GM12875 (cell line): Measurements from ENCODE around the gene FLRT3.

ENCODE experiments used
- H3K4me3 ChIP-seq: one replicate; pipeline ENCODE4 v1.5.1; 2011; ENCODE audit warnings: low read depth, low read length, control low read depth
- TF ChIP-seq, protein P1 (sequence below): IDR thresholded peaks from 2 replicates; pipeline ENCODE4 v1.5.1; 2011; ENCODE audit warnings: low read depth, mild to moderate bottlenecking, control low read depth, inconsistent platforms, low read length, moderate library complexity, borderline replicate concordance; ENCODE audit not compliant: insufficient read depth

Gene FLRT3

DNA sequence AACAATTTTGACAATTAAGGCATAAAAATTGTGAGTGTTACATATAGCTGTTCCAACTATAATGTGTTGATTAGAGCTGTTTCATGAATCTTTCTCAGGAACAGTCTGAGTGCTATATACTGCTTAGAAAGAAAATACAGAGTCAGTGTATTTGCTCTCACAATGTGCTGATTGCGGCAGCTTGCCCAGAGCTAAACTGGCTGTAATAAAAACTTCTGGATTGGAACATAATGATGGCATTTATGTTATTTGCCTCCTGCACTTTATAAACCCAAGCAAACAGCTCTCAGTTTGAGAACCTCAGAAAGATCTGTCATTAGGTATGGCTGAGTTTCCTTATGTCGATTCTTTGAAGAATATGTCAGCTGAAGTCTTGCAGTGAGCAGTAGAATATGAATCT, 29.5 kb downstream of the FLRT3 start:
- TF ChIP-seq, protein P1, sequence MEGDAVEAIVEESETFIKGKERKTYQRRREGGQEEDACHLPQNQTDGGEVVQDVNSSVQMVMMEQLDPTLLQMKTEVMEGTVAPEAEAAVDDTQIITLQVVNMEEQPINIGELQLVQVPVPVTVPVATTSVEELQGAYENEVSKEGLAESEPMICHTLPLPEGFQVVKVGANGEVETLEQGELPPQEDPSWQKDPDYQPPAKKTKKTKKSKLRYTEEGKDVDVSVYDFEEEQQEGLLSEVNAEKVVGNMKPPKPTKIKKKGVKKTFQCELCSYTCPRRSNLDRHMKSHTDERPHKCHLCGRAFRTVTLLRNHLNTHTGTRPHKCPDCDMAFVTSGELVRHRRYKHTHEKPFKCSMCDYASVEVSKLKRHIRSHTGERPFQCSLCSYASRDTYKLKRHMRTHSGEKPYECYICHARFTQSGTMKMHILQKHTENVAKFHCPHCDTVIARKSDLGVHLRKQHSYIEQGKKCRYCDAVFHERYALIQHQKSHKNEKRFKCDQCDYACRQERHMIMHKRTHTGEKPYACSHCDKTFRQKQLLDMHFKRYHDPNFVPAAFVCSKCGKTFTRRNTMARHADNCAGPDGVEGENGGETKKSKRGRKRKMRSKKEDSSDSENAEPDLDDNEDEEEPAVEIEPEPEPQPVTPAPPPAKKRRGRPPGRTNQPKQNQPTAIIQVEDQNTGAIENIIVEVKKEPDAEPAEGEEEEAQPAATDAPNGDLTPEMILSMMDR = no peak
- no peak overlapping the region for H3K4me3 ChIP-seq

DNA sequence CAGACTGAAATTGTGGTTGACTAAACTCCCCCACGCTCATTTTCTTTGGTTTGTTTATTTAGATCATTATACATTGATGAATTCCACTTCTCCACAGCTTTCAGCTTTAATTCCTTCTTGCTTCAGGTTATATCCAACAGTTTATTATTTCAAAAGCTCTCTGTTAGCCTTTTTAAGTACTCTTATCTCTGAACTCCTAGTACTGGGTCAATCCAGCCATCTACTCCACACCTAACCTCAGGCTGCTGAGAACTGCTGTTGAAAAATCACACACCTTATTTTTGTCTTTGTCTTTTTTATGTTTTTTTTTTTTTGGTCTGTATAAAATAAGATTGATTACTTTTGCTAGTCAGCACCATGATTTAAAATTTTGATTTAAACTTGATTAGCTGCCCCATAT, 32.9 kb downstream of the FLRT3 start:
- TF ChIP-seq, protein P1 = no peak
- H3K4me3 ChIP-seq = no peak overlapping the region

DNA sequence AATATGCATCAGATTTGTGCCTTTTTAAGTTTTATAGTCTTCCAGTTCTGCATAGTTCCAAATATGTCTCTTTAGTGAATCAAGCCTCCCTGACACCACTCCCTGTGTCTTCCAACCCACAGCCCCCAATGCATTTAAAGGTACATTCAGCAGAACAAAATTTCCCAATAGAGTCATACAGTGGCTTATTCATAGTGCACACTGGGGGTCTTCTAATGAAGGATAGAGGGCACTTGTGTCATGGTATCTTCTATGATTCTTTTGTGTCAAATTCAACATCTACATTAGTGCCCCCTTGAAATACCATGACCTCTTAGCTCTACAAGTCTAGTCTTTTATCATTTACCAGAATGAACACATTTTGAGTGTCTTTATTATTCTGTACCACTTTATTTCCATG, 33.8 kb downstream of the FLRT3 start:
- TF ChIP-seq, protein P1 = no peak
- H3K4me3 ChIP-seq = no peak overlapping the region

DNA sequence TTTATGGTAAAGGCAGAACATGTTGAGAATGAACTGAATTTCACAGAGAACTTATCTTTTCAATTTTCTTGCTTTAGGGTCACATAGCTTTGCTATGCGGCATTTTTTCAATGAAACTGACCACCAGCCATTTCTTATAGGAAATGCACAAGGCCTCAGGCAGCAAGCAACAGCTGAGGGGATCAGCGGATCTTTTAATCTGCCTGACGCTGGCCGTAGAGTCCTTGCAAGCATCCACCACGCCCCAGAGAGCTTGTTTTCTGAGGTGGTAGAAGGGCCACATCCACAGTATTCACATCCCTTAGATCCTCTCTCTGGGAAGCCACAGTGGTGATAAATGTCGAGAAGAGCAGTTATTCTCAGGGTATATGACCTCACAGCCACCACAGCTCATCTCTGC, 34.3 kb downstream of the FLRT3 start:
- no peak overlapping the region for H3K4me3 ChIP-seq
- TF ChIP-seq, protein P1 = no peak

DNA sequence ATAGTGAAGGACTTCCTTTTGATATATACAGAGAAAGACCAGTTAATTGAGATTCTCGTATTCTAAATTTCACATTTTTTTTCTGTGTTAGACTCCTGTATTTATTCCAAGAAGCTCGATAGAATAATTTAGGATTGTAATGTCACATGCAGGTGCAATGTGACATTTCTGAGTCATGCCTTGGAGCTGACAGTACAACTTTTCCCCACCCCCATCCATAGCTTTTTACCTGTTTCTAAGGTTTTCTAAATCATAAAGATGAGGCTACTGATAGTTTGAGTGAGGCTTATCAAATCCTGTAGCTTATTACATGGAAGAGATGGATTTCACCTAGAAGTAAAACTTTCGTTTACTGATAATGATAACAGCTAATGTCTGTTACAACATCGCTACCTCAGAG, 37.6 kb downstream of the FLRT3 start:
- TF ChIP-seq, protein P1 = no peak
- no peak overlapping the region for H3K4me3 ChIP-seq

DNA sequence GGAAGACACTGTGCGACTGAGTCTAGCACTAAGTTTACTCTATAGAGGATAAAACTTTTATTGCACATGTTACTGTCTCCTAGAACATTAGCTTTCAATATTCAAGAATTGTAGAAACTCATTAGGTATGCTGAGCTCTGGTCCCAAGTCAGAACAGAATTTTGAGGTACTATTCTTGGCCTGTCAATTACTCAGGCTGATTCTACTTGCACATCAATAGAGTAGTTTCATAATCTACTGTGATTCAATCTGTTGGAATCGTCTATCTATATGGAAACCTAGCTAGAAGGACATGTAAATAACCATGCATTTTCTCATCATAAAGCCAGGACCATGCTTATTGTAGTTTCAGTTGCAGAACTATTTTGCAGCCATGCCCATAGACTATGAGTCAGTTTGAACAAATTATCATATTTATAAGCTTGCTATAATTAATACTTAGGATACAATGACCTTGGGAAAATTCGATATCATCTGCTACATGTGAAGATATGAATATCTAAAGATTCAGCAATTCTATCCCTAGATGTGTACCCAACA, 41.6 kb downstream of the FLRT3 start:
- TF ChIP-seq, protein P1 = no peak
- H3K4me3 ChIP-seq = no peak overlapping the region

DNA sequence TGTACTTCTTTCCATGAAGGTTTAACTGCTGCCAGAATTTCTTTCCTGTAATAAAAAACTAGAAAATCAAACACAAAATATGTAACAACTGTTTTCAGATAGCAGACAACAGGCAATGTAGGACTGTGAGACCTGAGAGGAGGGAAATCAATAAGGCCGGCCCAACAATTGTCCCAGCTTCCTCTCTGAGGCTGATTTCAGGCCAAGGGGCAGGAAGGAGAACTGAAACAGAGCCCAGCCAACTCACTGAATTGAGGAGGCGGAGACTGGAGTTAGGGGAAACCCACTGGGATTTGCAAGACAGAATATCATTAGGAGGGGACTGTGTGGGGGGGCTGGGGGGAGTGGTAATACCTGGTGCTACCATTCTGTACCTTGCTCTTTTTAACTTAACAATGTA, 42.2 kb downstream of the FLRT3 start:
- TF ChIP-seq, protein P1 = no peak

More for the DNA sequence above, 42.2 kb downstream of the FLRT3 start:
- no peak overlapping the region for H3K4me3 ChIP-seq
